H1 (cell line): Measurements from ENCODE around the gene CDC37. TPM values are rescaled to one million over a fixed set of nuclear protein-coding genes. Genes with fewer than 3 reads are reported as not detected.
A peak's percentile ranks its signal among the peaks of the same experiment; 100 is the strongest.

Source experiments
- CREB1 ChIP-seq: IDR thresholded peaks from 2 replicates; pipeline ENCODE4 v1.6.1; 2012; ENCODE audit warnings: inconsistent platforms
- CTBP2 ChIP-seq: IDR thresholded peaks from 2 replicates; pipeline ENCODE4 v1.7.0; 2011; ENCODE audit warnings: borderline replicate concordance, mild to moderate bottlenecking, moderate library complexity, mixed read lengths, low read length; ENCODE audit not compliant: insufficient read depth, insufficient read length
- GABPA ChIP-seq: IDR thresholded peaks from 2 replicates; pipeline ENCODE4 v1.6.1; 2011; ENCODE audit warnings: mild to moderate bottlenecking, low read length, moderate library complexity, borderline replicate concordance; ENCODE audit not compliant: insufficient read depth
- GTF2F1 ChIP-seq: IDR thresholded peaks from 2 replicates; pipeline ENCODE4 v1.6.1; 2012; ENCODE audit warnings: low read depth, low read length, improper control_type of control experiment, borderline replicate concordance
- HDAC2 ChIP-seq, 2 experiments: fragments of 300-600 bp in 1 of 2; sonication (generic) in 1 of 2; IDR thresholded peaks; 2 replicates each; pipeline ENCODE4 v1.6.1; 2011 to 2012; ENCODE audit warnings: low read depth in 2 of 2, low read length in 2 of 2, mild to moderate bottlenecking in 2 of 2, moderate library complexity in 2 of 2, borderline replicate concordance in 1 of 2, inconsistent platforms in 1 of 2
- JUN ChIP-seq: IDR thresholded peaks from 2 replicates; pipeline ENCODE4 v1.6.1; 2011; ENCODE audit warnings: low read depth, mild to moderate bottlenecking, improper control_type of control experiment, low read length
- JUND ChIP-seq: IDR thresholded peaks from 2 replicates; pipeline ENCODE4 v1.6.1; 2011; ENCODE audit warnings: mild to moderate bottlenecking, improper control_type of control experiment, low read length
- KDM1A ChIP-seq: fragments of 200-600, 300-600 bp; sonication (generic); IDR thresholded peaks from 2 replicates; pipeline ENCODE4 v1.7.1; 2016; ENCODE audit warnings: mild to moderate bottlenecking, low read length, borderline replicate concordance
- KDM4A ChIP-seq: IDR thresholded peaks from one replicate; pipeline ENCODE4 v1.7.1; 2012; ENCODE audit warnings: low read depth, mild to moderate bottlenecking, moderate library complexity, low read length, inconsistent platforms; ENCODE audit not compliant: severe bottlenecking
- NRF1 ChIP-seq: IDR thresholded peaks from 2 replicates; pipeline ENCODE4 v1.6.1; 2011; ENCODE audit warnings: mild to moderate bottlenecking, low read depth, low read length, improper control_type of control experiment
- POLR2AphosphoS5 ChIP-seq: IDR thresholded peaks from 2 replicates; pipeline ENCODE4 v1.6.1; 2011; ENCODE audit warnings: low read depth, low read length
- RAD21 ChIP-seq, 2 experiments: IDR thresholded peaks in 1 of 2; conservative IDR thresholded peaks in 1 of 2; 2 replicates each; pipeline ENCODE4 v1.6.1; 2011; ENCODE audit warnings: low read depth in 2 of 2, low read length in 2 of 2, improper control_type of control experiment in 1 of 2, inconsistent platforms in 1 of 2, mild to moderate bottlenecking in 1 of 2, moderate library complexity in 1 of 2
- SIRT6 ChIP-seq: IDR thresholded peaks from one replicate; pipeline ENCODE4 v1.7.1; 2012; ENCODE audit warnings: low read length, inconsistent platforms
- TAF1 ChIP-seq: IDR thresholded peaks from 2 replicates; pipeline ENCODE4 v1.6.1; 2011; ENCODE audit warnings: mild to moderate bottlenecking, low read depth, low read length
- TAF7 ChIP-seq: optimal IDR thresholded peaks from 2 replicates; pipeline ENCODE3; 2011; ENCODE audit warnings: low read depth, mild to moderate bottlenecking, inconsistent platforms, low read length, moderate library complexity, borderline replicate concordance
- TCF12 ChIP-seq: IDR thresholded peaks from 2 replicates; pipeline ENCODE4 v1.6.1; 2011; ENCODE audit warnings: low read depth, mild to moderate bottlenecking, low read length
- TEAD4 ChIP-seq: IDR thresholded peaks from 2 replicates; pipeline ENCODE4 v1.6.1; 2012; ENCODE audit warnings: low read depth, low read length, inconsistent platforms, mixed read lengths
- YY1 ChIP-seq: IDR thresholded peaks from 2 replicates; pipeline ENCODE4 v1.6.1; 2011; ENCODE audit warnings: low read depth, mild to moderate bottlenecking, low read length
- polyA plus RNA-seq, 7 experiments: library from polyadenylated mRNA; depleted of rRNA in 3 of 7; stranded (reverse) in 5 of 7; unstranded in 2 of 7; fragments of >200 nt in 5 of 7; fragments of 200-250 nt in 2 of 7; gene quantifications; 1 replicate in 5 of 7; 2 replicates in 1 of 7; 4 replicates in 1 of 7; pipeline versions ENCODE4 v1.2.1 to v1.2.3, GENCODE V29; 2011 to 2013; ENCODE audit warnings: missing spikeins in 2 of 7, mixed read lengths in 2 of 7
- total RNA-seq: library from RNA; stranded (reverse); fragmentation: NEBNext Ultra II Directional; extraction: Animal tissue kit (Norgen Biotek cat#: 25700); gene quantifications from 2 replicates; pipeline ENCODE4 v1.2.1, GENCODE V29; 2021
- TF ChIP-seq, protein P1 (sequence below): IDR thresholded peaks from 2 replicates; pipeline ENCODE4 v1.6.1; 2012; ENCODE audit warnings: inconsistent platforms
- TF ChIP-seq, protein P2 (sequence below), 3 experiments: IDR thresholded peaks; 1 replicate in 2 of 3; 2 replicates in 1 of 3; pipeline versions ENCODE4 v1.5.1 to v1.6.1; 2011; ENCODE audit warnings: low read length in 3 of 3, mild to moderate bottlenecking in 3 of 3, inconsistent platforms in 2 of 3, low read depth in 1 of 3, moderate library complexity in 1 of 3; ENCODE audit not compliant: insufficient read depth in 1 of 3; ENCODE audit errors: control extremely low read depth in 1 of 3

The CDC37 gene
- total and polyA plus RNA-seq, 2 of the 8 experiments (the other 6 are each of a cell fraction or from before 2014, with no cell fraction given): 162 to 181 TPM

DNA sequence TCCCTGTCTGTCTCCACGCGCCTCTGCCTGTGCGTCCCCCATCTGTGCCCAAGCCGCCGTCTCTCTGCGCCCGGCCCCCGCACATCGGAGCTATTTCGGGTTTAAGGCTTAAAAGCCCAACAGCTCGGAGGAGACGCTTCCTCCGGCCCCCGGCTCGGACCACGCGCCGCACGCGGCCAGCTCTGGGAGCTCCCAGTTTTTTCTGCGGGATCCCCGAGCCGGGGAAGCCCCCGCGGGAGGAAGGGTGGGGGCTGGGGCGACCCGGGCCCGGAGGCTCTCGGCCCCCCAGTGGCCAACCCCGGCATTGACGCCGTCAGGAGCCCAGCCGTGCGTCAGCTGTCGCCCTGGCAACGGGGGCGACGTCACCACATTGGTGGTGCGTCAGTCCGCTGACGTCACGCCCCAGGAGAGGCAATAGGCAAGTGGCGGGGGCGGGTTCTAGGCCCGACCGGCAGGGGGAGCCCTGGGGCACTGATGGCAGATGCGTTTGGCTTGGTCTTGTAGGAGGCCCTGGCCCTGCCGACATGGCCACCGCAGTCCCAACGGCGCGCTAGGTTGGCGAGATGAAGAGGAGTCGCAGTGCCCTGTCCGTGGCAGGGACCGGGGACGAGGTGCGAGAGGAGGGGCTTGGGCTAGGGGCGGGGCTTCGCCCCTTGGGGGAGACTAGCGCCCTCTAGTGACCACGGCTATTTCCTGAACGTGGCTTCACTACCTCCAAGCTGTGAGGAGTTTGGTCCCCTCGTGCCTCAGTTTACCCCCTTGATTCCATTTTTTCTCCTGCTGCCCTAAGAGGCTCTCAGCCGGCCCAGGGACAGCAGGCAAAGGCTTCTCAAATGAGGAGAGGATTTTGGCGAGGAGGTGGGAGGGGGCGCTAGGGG, 13.3 kb upstream of the CDC37 start (continued):
- TF ChIP-seq, protein P1, sequence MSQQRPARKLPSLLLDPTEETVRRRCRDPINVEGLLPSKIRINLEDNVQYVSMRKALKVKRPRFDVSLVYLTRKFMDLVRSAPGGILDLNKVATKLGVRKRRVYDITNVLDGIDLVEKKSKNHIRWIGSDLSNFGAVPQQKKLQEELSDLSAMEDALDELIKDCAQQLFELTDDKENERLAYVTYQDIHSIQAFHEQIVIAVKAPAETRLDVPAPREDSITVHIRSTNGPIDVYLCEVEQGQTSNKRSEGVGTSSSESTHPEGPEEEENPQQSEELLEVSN: peak; percentile 75
- TF ChIP-seq CTBP2 (no peak), TEAD4 (no peak), HDAC2 (IDR thresholded peaks at IDR 0.05; ENCODE audit: borderline replicate concordance in 1 of 2, low read depth in 2 of 2, low read length in 2 of 2) (peak in 1 of 2 experiments; percentile 99; a peak in 2 of 4 replicates), CREB1 (peak; percentile 100), RAD21 (IDR thresholded peaks at IDR 0.05 in 1 of 2, conservative IDR thresholded peaks at IDR 0.05 in 1 of 2; ENCODE audit: low read depth in 2 of 2, low read length in 2 of 2) (peak; percentile 28 to 30; a peak in 3 of 4 replicates), JUND (peak; percentile 88), TCF12 (no peak), POLR2AphosphoS5 (no peak), NRF1 (no peak), TAF7 (peak; percentile 63), KDM4A (peak; percentile 95), KDM1A (peak; percentile 100), SIRT6 (no peak), GABPA (no peak), GTF2F1 (no peak), JUN (peak; percentile 27; the same call in 1 of the 2 replicates), TAF1 (peak; percentile 60), YY1 (no peak)
- TF ChIP-seq, protein P2, sequence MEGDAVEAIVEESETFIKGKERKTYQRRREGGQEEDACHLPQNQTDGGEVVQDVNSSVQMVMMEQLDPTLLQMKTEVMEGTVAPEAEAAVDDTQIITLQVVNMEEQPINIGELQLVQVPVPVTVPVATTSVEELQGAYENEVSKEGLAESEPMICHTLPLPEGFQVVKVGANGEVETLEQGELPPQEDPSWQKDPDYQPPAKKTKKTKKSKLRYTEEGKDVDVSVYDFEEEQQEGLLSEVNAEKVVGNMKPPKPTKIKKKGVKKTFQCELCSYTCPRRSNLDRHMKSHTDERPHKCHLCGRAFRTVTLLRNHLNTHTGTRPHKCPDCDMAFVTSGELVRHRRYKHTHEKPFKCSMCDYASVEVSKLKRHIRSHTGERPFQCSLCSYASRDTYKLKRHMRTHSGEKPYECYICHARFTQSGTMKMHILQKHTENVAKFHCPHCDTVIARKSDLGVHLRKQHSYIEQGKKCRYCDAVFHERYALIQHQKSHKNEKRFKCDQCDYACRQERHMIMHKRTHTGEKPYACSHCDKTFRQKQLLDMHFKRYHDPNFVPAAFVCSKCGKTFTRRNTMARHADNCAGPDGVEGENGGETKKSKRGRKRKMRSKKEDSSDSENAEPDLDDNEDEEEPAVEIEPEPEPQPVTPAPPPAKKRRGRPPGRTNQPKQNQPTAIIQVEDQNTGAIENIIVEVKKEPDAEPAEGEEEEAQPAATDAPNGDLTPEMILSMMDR (IDR thresholded peaks at IDR 0.05; ENCODE audit: control extremely low read depth in 1 of 3, insufficient read depth in 1 of 3, low read depth in 1 of 3, low read length in 3 of 3): peak; percentile 69 to 79 (median 78)
